CD4-positive, alpha-beta T cell treated with Interleukin-10 for 1 hour (primary cell): ENCODE measurements around the gene TXNDC5.
A peak's percentile ranks its signal among the peaks of the same experiment; 100 is the strongest.
"Not testable (repeated sequence)": the region's sequence is repeated elsewhere in the genome, so short reads cannot be mapped to it uniquely, and the experiment has no call there.

Experiments used
- DNase-seq: peaks from one replicate; pipeline ENCODE4 v3.0.0-alpha.2; 2020

TXNDC5 gene

DNA sequence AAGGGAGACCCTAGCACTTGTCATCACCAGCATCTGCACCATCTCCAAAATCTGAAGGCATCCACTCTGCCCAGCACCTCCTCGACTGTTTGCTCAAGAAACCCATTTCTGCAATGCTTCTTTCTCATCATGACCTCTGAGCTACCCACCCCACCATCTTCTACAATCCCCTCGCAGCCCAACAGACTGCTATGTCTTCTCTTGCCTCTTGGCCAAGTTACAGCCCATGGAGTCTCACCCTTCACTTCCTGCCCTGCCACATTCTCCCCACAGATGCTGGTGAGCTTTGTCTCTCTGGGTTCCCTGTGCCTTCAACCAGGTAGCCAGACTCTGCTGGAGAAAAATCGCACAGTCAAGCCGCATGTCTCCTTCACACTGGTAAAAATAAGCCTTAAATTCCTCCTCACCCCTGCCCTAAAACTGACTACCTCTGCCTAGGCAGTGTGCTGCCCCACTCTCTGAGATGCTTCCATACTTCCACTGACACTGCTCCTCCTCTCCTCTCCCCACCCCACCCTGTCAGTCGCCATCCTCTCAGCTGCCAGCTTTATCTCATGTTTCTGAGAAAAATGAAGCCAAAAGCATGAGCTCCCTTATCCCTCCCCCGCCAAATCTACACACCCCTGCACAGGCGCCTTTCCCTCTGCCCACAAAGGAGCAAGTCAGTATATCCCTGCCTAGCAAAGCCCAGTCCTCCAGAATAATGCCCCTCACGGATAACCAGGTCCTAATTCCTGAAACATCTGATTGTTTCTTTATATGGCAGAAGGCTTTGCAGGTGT, 2.3 kb upstream of the TXNDC5 start:
- DNase-seq, result no peak

DNA sequence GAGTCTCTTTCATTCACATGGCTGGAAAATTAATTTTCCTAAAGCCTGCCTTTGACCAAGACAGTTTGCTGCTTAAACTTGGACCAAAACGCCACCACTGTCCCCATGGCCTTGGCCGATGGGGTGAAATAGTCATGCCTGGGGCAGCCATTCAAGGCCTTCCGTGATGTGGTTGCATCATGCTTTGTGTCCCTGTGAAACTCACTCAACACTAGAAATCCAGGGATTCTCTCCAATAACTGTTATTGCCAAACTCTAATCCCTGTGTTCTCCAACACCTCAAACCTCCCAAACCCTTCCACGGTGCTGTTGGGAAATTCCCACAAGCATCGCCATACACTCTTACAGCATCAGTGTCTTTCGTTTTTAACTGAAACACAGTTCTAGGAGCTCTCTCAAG, 1.4 kb upstream of the TXNDC5 start:
- no peak for DNase-seq

DNA sequence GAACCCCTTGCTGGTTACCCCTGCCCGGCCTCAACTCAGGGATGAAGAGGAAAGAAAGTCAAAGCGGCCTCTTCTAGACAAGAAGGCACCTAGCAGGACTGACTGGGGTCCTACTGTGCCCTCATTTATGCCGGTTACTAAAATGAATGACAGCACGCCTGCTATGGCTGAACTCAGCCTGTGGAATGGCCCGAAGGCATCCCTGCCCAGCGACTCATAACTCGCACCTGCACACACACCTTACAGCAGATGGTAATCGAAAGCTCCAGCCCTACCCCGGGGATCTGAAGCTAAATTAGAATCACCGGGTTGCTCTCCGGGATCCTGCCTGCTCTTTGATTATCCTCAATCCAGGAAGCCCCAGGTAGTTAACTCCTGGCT, 747 bp upstream of the TXNDC5 start:
- no peak for DNase-seq

DNA sequence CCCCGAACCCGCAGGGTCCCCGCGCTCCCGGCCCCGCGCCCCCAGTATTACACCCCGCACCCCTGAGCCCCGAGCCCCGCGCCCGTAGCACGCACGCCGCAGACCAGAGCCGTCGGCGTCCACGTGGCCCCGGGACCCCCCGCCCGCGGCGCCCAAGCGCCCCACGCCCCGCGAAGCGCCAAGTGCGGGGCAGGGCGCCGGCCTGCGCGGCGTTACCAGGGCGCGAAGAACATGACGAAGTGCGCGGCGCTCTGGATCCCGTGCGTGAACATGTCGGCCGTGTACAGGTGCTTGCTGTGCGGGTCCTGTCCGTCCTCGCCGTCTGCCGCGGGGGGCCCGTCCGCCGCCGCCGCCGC, 312 bp downstream of the TXNDC5 start:
- DNase-seq, result no peak

DNA sequence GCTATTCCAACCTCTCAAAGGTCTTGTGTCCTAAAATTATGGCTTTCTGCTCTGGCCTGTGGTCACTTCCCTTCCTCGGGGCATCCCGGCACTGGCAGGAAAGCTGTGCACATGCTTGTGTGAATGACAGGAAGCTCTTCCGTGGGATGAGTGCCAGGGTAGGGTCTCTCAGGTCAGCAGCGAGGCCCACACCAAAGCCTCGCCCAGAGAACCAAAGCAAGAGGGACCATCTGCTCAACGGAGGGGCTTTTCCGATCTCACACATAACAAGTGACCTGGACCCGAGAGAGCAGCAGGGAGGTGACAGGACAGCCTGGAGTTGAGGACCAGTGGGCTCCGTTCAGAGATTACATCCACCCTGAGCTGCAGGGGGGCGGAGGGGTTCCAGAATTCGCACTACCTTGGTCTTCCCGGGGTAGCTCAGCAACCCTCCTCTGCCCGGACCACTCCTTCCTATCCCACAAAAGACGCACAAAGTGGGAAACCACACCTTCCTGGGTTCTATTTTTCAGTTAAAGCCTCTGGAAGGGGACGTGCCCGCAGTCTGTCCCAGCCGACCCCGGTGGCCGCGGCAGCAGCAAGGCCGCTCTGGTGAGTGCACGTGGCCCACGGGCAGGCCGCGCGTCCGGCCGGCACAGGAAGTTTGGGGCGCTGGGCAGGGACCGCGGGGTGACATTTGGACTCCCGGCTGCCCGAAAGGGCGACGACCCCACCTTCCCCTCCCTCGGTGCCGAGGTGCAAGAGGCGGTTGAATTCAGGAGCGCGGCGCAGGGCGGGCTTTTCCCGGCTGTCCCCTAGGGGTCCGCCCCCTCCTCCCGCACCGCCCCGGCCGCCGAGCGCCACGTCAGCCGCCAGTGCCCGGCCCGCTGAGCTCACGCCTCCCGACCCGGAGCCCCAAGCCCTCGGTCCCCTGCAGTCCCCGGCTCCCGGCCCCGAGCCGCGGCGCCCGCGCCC, 988 bp downstream of the TXNDC5 start:
- DNase-seq, result peak; percentile 28

DNA sequence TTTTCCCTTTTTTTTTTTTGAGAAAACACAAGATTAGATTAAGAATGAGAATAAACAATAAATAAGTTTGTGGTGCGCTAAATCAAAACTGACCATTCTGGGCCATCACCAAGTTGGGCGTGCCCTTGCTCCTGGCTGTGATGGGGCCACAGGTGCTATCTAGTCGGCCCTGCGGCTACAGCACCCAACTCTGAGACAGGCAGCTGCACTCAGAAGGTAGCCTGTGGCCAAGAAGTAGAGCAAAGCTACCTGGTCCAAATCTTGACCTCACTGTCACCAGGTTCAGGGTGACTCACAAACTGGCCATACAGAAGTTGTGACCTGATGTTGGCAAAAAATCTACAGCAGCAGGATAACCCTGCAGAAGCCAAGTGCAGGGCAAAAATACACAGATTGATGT, 3.4 kb downstream of the TXNDC5 start:
- no peak for DNase-seq

DNA sequence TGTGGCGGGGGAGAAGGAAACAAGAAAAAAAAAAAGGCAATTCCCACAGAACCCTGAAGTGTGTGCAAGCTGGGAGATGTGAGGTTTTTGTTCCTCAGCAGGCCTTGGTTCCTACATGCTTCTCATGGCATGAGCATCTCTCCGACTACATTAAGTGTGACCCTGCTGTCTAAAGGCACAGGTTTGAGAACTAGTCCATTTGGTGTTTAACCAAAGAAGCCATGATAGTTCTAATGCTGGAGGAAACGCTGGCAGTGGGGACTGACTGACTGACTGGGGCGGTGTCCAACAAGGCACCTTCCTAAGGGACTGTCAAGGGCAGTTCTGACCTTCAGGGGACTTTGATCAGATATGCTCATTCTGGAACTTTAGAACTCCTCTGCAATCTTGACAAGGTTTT, 3.8 kb downstream of the TXNDC5 start:
- DNase-seq, result no peak

DNA sequence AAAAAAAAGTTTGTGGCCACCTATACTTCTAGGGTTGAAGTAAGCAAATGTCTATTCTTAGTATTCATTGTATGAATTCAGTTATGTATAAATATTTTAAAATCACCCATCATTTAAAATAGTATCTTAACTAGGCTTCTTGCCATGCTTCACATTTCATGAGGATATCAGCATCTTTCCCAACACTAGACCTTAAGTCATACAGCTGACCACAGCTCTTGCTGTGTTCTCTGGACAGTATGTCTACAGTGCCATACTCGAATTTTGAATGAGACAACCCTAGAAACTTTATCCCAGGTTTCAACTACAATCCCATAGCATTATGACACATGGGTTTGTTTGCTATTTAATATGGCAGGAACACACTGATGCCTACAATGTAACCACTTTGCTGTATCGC, 5.2 kb downstream of the TXNDC5 start:
- DNase-seq, result no peak

DNA sequence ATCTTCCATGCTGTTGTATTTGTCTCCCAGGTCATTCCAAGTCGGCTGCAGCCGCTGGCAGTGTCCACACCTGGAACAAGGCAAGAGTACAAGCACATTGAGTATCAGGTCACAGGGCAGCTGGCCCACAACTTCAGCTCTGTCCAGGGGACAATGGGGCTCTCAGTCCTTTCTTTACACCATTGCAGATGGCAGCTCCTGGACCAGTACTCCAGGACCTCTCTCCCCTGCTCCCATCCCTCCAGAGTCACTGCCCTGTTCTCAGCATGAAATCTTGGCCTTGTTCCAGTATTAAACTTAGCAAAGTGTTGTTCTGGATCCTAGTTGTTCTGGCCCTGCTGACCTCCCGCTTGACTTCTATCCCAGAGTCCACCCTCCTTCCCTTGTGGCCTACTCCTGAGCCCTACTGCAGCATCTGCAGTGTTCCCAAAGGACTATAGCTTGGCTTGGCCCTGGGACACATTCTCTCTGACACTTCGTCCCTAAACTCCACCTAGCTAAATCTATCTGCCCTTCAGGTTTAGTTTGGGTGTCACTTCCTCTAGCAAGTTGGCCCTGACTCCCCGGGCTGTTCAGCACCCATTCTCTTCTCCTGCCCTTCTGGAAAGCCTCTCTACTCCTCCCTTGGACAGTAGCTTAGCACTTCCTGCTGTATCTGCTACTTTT, 5.8 kb downstream of the TXNDC5 start:
- DNase-seq, result no peak

DNA sequence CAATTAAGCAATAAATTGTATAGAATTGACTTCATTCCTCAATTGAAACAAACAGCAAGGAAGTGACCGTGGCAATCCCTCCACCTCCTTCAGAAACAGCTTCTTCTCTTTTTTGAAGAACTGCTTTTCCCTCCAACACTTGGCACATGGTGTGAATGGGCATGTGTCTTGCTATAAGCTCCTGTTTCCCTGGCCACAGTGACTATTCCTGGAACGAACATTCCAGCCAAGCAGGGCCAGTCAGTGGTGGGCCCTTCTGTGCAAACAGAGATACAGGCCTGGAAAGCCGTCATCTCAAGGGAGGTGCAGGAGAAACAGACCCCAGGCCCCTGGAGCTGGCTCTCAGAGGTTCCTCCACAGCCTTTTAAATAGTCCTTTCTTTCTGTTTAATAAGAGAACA, 6.9 kb downstream of the TXNDC5 start:
- DNase-seq, result no peak

DNA sequence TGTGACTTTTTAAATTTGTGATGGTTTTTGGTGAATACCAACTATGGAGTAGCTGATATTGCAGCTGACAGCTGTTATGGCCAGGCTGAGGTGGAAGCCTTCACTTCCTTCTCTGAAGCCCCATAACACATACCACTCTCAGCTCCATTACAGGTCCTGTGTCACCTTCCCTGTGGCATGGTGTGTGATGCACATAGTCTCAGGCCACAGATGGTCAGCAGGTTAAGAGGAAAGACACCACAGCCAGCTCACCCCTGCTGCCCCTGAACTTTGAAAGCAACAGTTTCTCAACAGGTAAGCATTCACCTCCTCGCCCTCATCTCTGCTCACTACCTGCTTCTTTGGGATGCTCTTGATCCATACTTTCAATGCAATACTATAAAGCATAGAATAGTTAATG, 7.7 kb downstream of the TXNDC5 start:
- DNase-seq, result no peak

DNA sequence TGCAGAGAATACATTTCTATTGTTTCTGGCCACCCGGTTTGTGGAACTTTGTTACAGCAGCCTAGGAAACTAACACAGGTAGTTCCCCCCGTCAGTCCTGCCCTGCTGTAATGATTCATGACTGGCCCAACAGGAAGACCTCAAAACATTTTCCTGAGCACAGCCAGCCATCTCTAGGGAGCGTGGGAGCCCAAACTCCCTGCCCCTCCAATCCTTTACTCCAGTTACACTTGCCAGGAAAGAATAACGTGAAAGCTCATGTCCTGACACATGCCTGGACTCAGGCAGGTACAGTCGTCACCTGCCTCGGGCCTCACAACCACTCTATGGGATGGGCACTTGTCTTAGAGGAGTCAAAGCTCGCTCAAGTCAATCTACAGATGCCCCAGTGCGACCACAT, 8.4 kb downstream of the TXNDC5 start:
- DNase-seq, result no peak

DNA sequence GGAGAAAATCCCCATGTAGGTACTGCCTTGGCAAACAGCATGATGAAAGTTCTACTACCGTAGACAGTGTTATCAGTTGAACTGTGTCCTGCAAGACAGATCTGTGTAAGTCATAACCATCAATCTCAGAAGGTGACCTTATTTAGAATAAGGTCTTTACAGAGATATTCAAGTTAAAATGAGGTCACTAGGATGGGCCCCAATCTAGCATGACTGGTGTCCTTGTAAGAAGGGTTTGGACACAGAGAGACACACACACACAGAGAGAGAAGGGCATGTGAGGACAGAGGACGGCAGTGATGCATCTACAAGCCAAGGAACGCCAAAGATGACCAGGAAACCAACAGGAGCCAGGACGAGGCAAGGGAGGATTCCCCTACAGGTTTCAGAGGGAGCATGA, 8.8 kb downstream of the TXNDC5 start:
- DNase-seq, result no peak

DNA sequence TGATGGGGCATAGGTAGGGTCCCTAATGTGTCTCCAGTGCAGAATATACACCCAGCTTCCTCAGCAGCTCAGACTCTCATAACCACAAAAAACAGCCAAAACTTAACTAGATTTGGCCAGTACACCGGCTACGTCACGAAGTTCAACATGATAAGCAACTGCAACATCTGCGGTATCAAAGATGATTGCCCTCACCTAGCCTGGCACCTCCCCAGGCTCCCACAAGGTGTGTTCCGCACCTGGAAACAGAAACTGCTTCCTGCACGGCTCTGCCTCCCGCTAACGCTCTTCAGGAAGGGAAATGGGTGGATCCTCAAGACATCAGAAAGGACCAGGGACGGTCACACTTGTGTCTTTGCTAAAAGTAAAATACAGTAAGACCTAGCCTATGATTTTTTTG, 9.5 kb downstream of the TXNDC5 start:
- DNase-seq, result no peak

DNA sequence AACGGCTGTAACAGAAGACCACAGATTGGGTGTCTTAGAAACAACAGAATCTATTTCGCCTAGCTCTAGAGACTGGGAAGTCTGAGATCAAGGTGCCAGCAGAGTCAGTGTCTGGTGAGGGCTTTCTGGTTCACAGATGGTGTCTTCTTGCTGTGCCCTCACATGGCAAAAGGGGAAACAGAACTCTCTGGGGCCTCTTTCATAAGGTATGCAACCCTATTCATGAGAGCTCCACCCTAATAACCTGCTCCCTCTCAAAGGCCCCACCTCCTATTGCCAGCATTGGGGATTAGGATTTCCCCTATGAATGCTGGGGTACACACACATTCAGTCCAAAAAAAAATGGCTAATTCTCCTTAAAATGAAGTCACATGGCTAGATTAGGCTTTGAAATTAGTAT, 10.0 kb downstream of the TXNDC5 start:
- no peak for DNase-seq

DNA sequence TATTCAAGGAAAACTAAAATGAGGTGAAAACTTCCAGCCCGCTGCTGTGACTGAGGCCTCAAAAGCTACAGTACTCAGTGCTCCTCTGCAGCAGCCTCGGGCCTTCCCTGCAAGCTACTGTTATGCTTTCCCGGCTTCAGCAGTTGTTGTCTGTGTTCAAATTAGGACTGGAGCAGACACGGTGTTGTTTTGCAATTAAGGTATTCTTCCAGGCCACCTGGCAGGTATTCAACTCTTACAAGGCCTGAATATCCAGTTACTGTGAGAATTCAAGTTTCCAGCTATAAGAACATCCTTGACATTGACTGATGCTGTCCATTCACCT, 10.7 kb downstream of the TXNDC5 start:
- DNase-seq, result no peak

DNA sequence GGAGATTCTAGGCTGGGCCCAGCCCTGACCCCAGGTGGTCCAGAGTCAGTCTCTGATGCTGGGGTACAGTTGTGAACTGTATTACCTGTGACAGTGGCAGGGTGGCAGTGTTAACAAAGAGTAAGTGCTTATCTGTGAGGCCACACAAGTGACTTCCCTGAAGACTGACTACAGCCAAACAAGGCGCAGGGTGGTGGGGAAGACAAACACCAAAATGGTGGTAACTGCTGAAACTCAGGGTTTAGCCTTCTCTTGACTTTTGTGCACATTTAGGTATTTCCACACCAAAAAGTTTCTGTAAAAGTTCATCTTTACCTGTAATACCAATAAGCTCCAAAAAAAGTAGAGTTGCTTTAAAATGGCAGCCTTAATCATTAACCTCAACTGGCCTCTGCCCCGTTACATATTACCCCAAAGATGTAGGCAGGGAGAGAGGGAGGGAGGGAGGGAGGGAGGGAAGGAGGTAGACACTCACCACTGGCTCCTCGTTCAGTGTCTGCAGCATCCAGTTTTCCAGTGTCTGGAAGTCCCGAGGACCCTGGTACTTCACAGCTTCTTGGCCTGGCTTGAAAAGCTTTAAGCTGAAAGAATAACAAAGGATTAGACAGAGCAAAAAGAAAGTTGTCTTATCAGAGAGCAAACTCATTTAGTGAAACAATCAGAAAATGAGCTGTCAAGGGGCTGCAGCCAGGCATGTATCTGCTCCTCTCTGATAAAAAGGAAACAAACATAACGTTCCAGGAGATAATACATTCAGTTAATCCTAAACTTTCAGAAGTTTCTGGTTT, 11.3 kb downstream of the TXNDC5 start:
- DNase-seq, result no peak

DNA sequence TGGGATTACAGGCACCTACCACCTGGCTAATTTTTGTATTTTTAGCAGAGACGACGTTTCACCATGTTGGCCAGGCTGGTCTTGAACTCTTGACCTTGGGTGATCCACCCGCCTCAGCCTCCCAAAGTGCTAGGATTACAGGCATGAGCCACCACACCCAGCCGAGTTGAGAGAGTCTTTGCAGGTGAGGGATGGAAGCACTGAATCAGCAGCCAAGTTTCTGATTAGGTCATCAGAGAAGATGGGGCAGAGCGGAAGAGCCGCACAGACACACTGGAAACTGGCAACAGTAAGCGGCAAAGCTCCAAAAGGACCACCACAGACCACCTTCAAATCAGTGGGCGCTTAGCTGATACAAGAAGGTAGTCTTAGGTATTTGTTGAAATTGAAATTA, 12.4 kb downstream of the TXNDC5 start:
- not testable (repeated sequence) for DNase-seq

DNA sequence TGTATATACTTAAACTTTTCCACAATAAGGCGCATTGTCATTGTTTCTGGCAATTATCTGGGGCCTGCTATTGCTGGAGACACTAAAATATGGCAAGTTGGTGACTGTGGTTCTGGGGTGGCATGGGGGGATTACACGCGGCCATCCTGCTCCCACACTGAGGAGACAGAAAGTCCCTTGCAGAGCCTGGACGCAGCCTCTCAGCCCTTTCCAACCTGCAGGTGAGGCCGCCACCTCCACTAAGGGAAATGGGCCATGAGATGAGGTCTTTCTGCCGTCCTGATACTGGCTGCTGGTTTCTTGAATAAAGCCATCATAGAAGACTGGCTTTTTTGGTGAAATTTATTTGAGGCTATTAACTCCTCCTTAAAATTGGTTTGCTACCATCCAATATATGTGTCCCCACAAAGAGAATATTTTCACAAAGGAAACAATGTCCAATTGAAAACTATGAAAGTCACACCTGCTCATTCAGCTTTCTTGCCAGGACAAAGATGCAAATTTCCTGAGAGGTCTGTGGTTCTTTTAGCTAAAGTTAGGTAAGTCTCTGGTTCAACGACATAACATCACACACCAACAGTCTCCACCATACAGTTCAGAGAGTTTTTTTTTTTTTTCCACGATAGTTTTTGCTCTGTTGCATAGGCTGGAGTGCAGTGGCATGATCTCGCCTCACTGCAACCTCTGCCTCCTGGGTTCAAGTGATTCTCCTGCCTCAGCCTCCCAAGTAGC, 13.0 kb downstream of the TXNDC5 start:
- no peak for DNase-seq

DNA sequence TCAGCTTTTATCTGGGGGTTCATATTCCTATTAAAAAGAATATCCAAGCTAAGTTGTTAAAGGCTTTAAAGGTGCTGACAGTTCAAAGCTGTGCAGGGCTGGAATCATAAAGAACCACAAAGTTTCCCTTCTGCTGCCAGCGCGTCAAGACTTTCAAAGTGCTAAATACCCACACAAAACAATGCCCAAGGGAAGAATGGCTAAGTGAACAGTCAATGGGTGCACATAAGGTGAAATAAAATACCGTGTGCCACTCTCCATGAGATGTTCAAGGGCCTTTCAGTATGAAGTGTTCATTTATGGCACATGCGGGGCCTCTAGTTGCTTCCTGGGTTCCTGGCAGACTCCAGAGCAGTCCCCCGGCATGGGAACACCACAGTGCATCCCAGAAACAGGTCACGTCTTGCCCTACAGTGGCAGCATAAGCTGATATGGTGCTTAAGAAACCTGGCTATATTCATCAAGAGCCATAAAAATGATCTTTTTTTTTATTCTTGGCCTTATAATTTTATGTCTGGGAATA, 14.1 kb downstream of the TXNDC5 start:
- DNase-seq, result no peak

DNA sequence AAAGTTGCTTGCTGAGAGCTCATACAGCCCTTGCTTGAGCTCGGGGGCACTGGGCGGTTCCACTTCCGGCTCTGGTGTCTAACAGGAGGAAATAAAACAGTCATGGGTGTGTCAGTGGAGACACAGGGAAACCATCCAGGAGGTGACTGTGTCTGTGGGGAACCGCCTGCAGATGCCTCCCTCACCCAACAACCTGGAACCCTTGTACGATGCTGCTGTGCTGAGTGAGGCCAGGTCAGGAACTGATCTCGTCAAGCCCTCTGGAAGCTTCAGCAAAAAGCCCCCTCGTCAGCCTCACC, 15.5 kb downstream of the TXNDC5 start:
- no peak for DNase-seq
